ENCODE measurements around the gene LHCGR. TPM values are rescaled to one million over a fixed set of nuclear protein-coding genes. Genes with fewer than 3 reads are reported as not detected.

LHCGR gene
- total RNA-seq, 4 donors from 2014 or later: not detected

- no peak for DNase-seq
- WGBS, 2 donors (ENCODE audit: low coverage in 1 of 2): 83 to 89% methylated on average over 2 of the region's 2 CpGs
- in situ Hi-C loops (cut with MboI; ENCODE audit: low pct_ligation_motif_present in 1 of 4, low pct_unique_long_range_greater_than_20kb in 1 of 4, low sequenced_read_pairs in 3 of 4): no loop called here
These were observed 80.6 kb downstream of the LHCGR start for GRCh38 chr2:48674933-48675332.

GRCh38 chr2:48673581-48673980 is 81.9 kb downstream of the LHCGR start:
- WGBS, 2 donors (ENCODE audit: low coverage in 1 of 2): 69 to 74% methylated on average over 2 to 4 of the region's 4 CpGs
- intact Hi-C loops (cut with DNase I; ENCODE audit: low total_unique reads) (no loop called here), in situ Hi-C loops (cut with MboI; ENCODE audit: low pct_ligation_motif_present in 1 of 4, low pct_unique_long_range_greater_than_20kb in 1 of 4, low sequenced_read_pairs in 3 of 4) (no loop called here)
- H3K27me3 ChIP-seq: no peaks in the 10 kb centered on the region
- no peak for TF ChIP-seq POLR2A (IDR thresholded peaks at IDR 0.05)
- no peak for TF ChIP-seq POLR2AphosphoS5 (IDR thresholded peaks at IDR 0.05)
- TF ChIP-seq EP300 (IDR thresholded peaks at IDR 0.05; ENCODE audit: low read depth): no peak
- TF ChIP-seq CTCF (IDR thresholded peaks at IDR 0.05): no peak
- no peak overlapping the region for H3K27ac ChIP-seq
- H3K36me3 ChIP-seq: no peaks in the 10 kb centered on the region
- DNase-seq: no peak
- H3K4me1 ChIP-seq: peaks cover 0 to 3% (median 0%) of the 10 kb centered on the region in 4 donors
- H3K4me3 ChIP-seq: no peak overlapping the region
- H3K9me3 ChIP-seq: no peaks in the 10 kb centered on the region

More at GRCh38 chr2:48674933-48675332, 80.6 kb downstream of the LHCGR start:
- Histone ChIP-seq H3K4me3 (no peak overlapping the region), H3K27ac (no peak overlapping the region), H3K27me3 (no peaks in the 10 kb centered on the region), H3K9me3 (no peaks in the 10 kb centered on the region), H3K36me3 (no peaks in the 10 kb centered on the region), H3K4me1 (peaks cover 0 to 3% (median 0%) of the 10 kb centered on the region in 4 donors)
- TF ChIP-seq POLR2A (IDR thresholded peaks at IDR 0.05): no peak
- no peak for TF ChIP-seq EP300 (IDR thresholded peaks at IDR 0.05; ENCODE audit: low read depth)
- no peak for TF ChIP-seq CTCF (IDR thresholded peaks at IDR 0.05)
- TF ChIP-seq POLR2AphosphoS5 (IDR thresholded peaks at IDR 0.05): no peak
- intact Hi-C loops (cut with DNase I; ENCODE audit: low total_unique reads): no loop called here

DNA sequence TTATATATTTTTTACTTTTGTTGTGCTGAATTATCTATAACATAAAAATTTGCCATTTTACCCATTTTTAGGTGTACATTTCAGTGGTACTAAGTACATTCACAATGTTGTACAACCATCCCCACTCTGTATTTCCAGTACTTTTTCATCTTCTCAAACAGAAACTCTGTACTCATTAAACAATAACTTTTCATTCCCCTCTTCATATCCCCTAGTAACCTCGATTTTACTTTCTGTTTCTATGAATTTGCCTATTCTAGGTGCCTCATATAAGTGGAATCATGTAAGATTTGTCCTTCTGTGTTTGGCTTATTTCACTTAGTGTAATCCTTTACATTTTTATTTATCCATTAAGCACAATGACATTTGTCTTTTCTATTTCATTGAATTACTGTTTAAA is 86.5 kb downstream of the LHCGR start:
- no peaks in the 10 kb centered on the region for H3K27me3 ChIP-seq
- no peaks in the 10 kb centered on the region for H3K9me3 ChIP-seq
- H3K4me3 ChIP-seq: no peak overlapping the region
- WGBS, 2 donors (ENCODE audit: low coverage in 1 of 2): 37 to 60% methylated on average over 1 of the region's 1 CpG
- intact Hi-C loops (cut with DNase I; ENCODE audit: low total_unique reads): no loop called here
- TF ChIP-seq EP300 (IDR thresholded peaks at IDR 0.05; ENCODE audit: low read depth): no peak
- no peak for TF ChIP-seq POLR2AphosphoS5 (IDR thresholded peaks at IDR 0.05)
- TF ChIP-seq CTCF (IDR thresholded peaks at IDR 0.05): no peak
- TF ChIP-seq POLR2A (IDR thresholded peaks at IDR 0.05): no peak
- H3K4me1 ChIP-seq: peaks cover 0 to 3% (median 0%) of the 10 kb centered on the region in 4 donors
- no peak for DNase-seq
- H3K27ac ChIP-seq: no peak overlapping the region
- H3K36me3 ChIP-seq: no peaks in the 10 kb centered on the region
- in situ Hi-C loops (cut with MboI; ENCODE audit: low pct_ligation_motif_present in 1 of 4, low pct_unique_long_range_greater_than_20kb in 1 of 4, low sequenced_read_pairs in 3 of 4): no loop called here

- Histone ChIP-seq H3K27ac (no peak overlapping the region), H3K4me1 (no peaks in the 10 kb centered on the region), H3K4me3 (no peak overlapping the region), H3K9me3 (no peaks in the 10 kb centered on the region), H3K36me3 (no peaks in the 10 kb centered on the region), H3K27me3 (no peaks in the 10 kb centered on the region)
- intact Hi-C loops (cut with DNase I; ENCODE audit: low total_unique reads) (no loop called here), in situ Hi-C loops (cut with MboI; ENCODE audit: low pct_ligation_motif_present in 1 of 4, low pct_unique_long_range_greater_than_20kb in 1 of 4, low sequenced_read_pairs in 3 of 4) (no loop called here)
- 45 to 47% methylated on average over 4 of the region's 4 CpGs for WGBS, 2 donors (ENCODE audit: low coverage in 1 of 2)
- DNase-seq: no peak
- TF ChIP-seq POLR2A (IDR thresholded peaks at IDR 0.05) (no peak), POLR2AphosphoS5 (IDR thresholded peaks at IDR 0.05) (no peak), CTCF (IDR thresholded peaks at IDR 0.05) (no peak), EP300 (IDR thresholded peaks at IDR 0.05; ENCODE audit: low read depth) (no peak)
These were observed 104.2 kb downstream of the LHCGR start for GRCh38 chr2:48651158-48651790.
